Stimulated activated naive CD8-positive, alpha-beta T cell treated with anti-CD3 and anti-CD28 coated beads, Interleukin-15, amount 100 ng/mL, for 72 hours (primary cell): ENCODE measurements around the gene ARMH3.
"Not testable (repeated sequence)": the region's sequence is repeated elsewhere in the genome, so short reads cannot be mapped to it uniquely, and the experiment has no call there.

Experiments used
- ATAC-seq: fragments of 150-1000 bp; cut with Tn5 transposase; 2 replicates; pipeline ENCODE4 v1.10.0; 2021; ENCODE audit warnings: mild to moderate bottlenecking, moderate library complexity
- DNase-seq, 2 donors: peaks; one replicate each; pipeline ENCODE4 v3.0.0; 2021 to 2022
- H3K27ac Mint-ChIP-seq, 2 donors: one replicate each; pipeline ENCODE4 v1.8.0; 2022; ENCODE audit warnings: mild to moderate bottlenecking in 2 of 2, mixed read lengths in 2 of 2, moderate library complexity in 2 of 2
- H3K27me3 Mint-ChIP-seq: one replicate; pipeline ENCODE4 v1.8.0; 2022; ENCODE audit warnings: mixed read lengths
- H3K4me1 Mint-ChIP-seq: one replicate; pipeline ENCODE4 v1.8.0; 2022; ENCODE audit warnings: mild to moderate bottlenecking, mixed read lengths
- H3K4me3 Mint-ChIP-seq, 2 donors: one replicate each; pipeline ENCODE4 v1.8.0; 2022; ENCODE audit warnings: mild to moderate bottlenecking in 2 of 2, mixed read lengths in 2 of 2, moderate library complexity in 1 of 2
- H3K9me3 Mint-ChIP-seq, 2 donors: one replicate each; pipeline ENCODE4 v1.8.0; 2022; ENCODE audit warnings: mixed read lengths in 2 of 2

ARMH3 gene

DNA sequence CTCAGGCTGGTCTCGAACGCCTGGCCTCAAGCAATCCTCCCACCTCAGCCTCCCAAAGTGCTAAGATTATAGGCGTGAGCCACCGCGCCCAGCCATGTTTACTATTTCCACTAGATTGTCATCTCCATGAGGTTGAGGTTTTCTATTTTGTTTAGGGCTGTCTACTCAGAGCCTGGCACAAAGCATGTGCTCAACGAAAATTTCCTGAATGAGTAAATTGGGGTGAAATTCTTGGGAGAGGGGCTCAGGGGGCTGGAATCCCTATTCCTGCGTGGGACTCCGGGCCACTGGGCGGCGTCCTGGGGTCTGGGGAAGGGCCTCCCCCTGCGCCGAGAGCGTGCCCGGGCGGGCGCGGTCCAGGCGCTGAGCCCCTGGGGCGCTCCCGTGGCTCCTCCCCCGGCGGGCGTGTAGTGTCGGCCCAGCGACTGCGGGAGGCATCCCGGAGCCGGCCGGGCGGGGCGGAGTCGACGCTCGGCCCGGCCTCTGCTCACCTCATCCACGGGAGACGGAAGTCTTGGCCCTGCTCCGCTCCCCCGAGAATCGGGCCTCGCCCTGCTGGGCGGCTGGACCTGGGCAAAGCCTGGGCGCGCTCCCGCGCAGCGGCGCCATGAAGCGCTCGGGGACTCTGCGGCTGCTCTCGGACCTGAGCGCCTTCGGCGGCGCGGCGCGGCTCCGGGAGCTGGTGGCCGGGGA, 9.0 kb upstream of the ARMH3 start, which contains the start of gene HPS6:
Gene HPS6 (plus strand): TSS at position 482 of the 693 bp plus-strand sequence. CDS start 126 bp downstream, at position 608.
- peak; percentile 88 to 90 for DNase-seq
- peak within 1 kb of the TSS; percentile 90 to 96 for H3K4me3 Mint-ChIP-seq
- peaks cover 45% of the 10 kb centered on the region for H3K4me1 Mint-ChIP-seq
- peak; percentile 98 for ATAC-seq
- H3K27me3 Mint-ChIP-seq, result no peaks in the 10 kb centered on the region
- no peaks in the 10 kb centered on the region for H3K9me3 Mint-ChIP-seq
- peak within 1 kb of the TSS; percentile 97 for H3K27ac Mint-ChIP-seq

DNA sequence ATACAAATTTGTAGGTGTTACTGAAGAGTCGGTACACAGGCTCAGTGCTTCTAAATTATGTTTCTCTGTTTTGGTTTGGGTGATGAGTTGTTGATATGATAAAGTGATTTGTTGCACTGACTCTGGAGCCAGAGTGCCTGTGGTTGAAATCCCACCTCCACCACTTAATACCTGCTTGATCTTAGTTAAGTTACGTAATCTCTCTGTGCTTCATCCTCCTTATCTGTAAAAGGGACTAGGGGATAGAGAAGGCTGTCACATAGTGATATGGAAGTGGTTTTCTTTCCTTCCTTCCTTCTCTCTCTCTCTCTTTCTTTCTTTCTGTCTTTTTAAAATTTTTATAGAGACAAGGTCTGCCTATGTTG, 8.5 kb upstream of the ARMH3 start:
- no peaks in the 10 kb centered on the region for H3K9me3 Mint-ChIP-seq
- H3K4me3 Mint-ChIP-seq, result peak overlapping the region; percentile 90 to 96
- H3K4me1 Mint-ChIP-seq, result peaks cover 43% of the 10 kb centered on the region
- DNase-seq (no peak), ATAC-seq (no peak)
- H3K27me3 Mint-ChIP-seq, result no peaks in the 10 kb centered on the region
- peak overlapping the region; percentile 97 for H3K27ac Mint-ChIP-seq

DNA sequence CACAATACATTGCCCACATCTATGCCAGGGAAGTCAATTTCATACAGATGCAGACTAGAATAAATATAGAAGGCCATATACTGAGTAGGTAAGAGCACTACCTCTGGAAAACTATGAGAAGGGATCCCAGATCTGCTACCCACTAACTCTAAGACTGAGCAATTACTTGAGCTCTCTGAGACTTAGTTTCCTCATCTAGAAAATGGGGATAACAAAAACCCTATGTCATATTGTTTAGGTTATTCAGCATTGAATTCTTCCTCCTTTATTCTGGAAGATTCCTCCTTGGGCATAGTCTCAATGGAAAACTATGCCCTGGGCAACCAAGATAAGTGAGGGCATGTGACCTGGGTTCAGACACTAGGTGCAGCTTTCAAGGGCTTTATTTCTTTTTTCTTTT, 4.0 kb upstream of the ARMH3 start:
- Mint-ChIP-seq H3K9me3 (no peaks in the 10 kb centered on the region), H3K4me1 (peaks cover 26% of the 10 kb centered on the region), H3K4me3 (no peak overlapping the region), H3K27ac (no peak overlapping the region), H3K27me3 (no peaks in the 10 kb centered on the region)
- DNase-seq, result no peak
- ATAC-seq, result no peak

DNA sequence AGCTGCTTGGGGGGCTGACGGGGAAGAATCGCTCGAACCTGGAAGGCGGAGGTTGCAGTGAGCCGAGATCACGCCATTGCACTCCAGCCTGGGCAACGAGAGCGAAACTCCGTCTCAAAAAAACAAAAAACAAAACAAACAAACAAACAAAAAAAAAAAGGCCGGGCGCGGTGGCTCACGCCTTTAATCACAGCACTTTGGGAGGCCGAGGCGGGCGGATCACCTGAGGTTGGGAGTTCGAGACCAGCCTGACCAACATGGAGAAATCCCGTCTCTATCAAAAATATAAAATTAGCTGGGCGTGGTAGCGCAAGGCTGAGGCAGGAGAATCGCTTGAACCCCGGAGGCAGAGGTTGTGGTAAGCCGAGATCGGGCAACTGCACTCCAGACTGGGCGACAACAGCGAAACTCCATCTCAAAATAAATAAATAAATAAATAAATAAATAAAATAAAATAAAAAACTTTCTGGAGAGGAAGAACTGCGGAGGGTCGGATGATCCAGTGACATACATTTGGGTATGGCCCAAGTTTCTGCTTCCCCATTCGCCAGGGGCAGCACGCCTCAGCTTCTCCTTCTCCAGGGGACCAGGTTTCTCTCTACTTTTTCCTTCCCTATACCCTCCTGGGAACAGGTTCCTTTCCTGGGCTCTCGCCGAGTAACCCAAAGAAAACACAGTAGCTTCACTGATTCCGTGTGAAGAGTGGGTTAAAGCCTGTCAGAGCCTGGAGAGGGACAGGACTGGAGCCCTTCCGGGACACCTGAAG, 909 bp downstream of the ARMH3 start:
- peak overlapping the region; percentile 96 to 97 for H3K27ac Mint-ChIP-seq
- not testable (repeated sequence) for H3K9me3 Mint-ChIP-seq, ATAC-seq, DNase-seq, H3K27me3 Mint-ChIP-seq
- peaks cover 47% of the 10 kb centered on the region for H3K4me1 Mint-ChIP-seq
- H3K4me3 Mint-ChIP-seq, result peak overlapping the region; percentile 96 to 97

DNA sequence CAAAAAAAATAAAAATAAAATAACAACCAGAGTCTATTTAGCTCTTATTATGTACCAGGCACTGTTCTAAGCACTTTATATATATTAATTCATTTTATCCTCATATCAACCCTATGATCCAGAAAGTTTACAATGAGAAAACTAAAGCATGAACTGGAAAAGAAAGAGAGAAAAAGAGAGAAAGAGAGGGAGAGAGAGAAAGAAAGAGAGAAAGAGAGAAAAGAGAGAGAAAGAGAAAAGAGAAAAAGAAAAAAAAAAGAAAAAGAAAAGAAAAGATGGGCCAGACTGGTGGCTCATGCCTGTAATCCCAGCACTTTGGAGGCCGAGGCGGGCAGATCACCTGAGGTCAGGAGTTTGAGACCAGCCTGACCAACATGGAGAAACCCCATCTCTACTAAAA, 9.9 kb downstream of the ARMH3 start:
- peaks cover 54% of the 10 kb centered on the region for H3K4me1 Mint-ChIP-seq
- H3K27me3 Mint-ChIP-seq, result no peaks in the 10 kb centered on the region

DNA sequence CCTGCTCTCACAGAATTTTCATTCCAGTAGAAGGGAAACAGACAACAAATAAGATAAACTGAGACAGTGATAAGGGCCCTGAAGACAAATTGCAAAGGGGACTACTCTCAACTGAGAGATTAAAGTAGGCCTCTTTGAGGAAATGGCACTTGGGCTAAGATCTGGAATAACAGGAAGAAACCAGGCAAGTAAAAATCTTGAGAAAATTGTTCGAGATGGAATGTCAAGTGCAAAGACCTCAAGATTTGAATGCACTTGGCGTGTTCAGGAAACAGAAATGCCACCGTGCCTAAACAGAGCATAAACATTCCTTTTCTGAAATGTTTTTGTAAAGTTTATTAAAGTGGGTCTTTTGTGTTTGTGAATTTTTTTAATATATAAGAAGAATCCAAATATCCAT, 10.7 kb downstream of the ARMH3 start:
- DNase-seq (no peak), ATAC-seq (no peak)
- no peak overlapping the region for H3K4me3 Mint-ChIP-seq
- no peaks in the 10 kb centered on the region for H3K9me3 Mint-ChIP-seq
- H3K27ac Mint-ChIP-seq, result no peak overlapping the region
- peaks cover 50% of the 10 kb centered on the region for H3K4me1 Mint-ChIP-seq
- no peaks in the 10 kb centered on the region for H3K27me3 Mint-ChIP-seq

More for the DNA sequence above, 9.9 kb downstream of the ARMH3 start:
- ATAC-seq, result no peak
- no peak for DNase-seq
- H3K4me3 Mint-ChIP-seq, result no peak overlapping the region
- no peak overlapping the region for H3K27ac Mint-ChIP-seq
- H3K9me3 Mint-ChIP-seq, result no peaks in the 10 kb centered on the region

DNA sequence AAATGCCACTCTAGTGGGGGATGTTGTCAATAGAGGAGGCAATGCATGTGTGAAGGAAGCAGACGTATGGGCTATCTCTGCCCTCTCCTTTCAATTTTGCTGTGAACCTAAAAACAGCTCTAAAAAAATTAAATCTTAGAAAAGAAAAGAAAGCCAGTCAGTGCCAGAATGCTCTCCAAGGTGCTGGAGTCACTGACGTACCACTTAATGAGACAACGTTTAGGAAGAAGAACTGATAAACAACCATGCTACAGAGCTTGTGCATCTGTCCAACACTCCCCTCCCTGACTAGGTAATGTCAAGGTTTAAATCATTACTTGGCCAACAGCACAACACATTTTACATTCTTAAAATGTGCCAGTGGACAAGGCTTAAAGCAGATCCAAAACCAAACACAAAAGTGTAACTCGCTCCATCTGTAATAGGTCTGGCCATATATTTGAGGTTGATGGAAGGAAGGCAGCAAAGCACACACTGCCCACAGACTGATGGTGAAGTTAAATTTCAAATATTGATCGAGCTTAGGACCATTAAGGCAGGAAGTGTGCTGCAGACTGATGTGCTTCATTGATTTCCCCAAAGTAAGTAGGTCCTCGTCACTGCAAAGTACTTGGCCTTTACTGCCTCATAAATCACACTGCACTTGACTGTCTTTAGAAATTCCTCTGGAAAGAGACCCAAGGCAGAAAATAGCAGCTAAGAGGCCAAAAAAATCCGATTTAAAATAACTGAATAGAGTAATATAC, 15.5 kb downstream of the ARMH3 start:
- Mint-ChIP-seq H3K27me3 (no peaks in the 10 kb centered on the region), H3K4me3 (no peak overlapping the region), H3K27ac (no peak overlapping the region), H3K4me1 (peaks cover 19% of the 10 kb centered on the region), H3K9me3 (no peaks in the 10 kb centered on the region)
- ATAC-seq (no peak), DNase-seq (no peak)

DNA sequence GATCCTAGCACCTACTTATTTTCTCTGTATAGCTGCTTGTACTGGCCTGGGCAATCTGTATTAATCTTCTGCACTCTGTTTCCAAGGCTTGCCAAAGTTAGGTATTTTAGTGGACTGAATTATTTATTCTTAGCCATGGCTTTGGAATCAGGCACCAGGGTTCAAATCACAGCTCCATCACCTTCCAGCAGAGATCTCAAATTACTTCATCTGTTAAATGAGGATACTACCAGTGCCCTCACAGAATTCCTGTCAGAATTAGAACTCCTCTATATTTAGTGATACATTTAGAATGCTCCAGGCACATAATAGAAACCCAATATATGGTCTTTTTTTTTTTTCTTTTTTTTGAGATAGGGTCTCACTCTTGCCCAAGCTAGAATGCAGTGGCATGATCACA, 17.6 kb downstream of the ARMH3 start:
- Mint-ChIP-seq H3K9me3 (no peaks in the 10 kb centered on the region), H3K27ac (no peak overlapping the region), H3K27me3 (no peaks in the 10 kb centered on the region), H3K4me1 (peaks cover 6% of the 10 kb centered on the region), H3K4me3 (no peak overlapping the region)
- ATAC-seq (no peak), DNase-seq (no peak)

DNA sequence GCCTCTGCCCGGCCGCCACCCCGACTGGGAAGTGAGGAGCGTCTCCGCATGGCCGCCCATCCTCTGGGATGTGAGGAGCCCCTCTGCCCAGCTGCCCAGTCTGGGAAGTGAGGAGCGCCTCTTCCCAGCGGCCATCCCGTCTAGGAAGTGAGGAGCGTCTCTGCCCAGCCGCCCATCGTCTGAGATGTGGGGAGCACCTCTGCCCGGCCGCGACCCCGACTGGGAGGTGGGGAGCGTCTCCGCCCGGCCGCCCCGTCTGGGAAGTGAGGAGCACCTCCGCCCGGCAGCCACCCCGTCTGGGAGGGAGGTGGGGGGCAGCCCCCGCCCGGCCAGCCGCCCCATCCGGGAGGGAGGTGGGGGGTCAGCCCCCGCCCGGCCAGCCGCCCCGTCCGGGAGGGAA, 20.2 kb downstream of the ARMH3 start:
- DNase-seq, H3K27me3 Mint-ChIP-seq, H3K4me1 Mint-ChIP-seq, H3K4me3 Mint-ChIP-seq, H3K27ac Mint-ChIP-seq, ATAC-seq, H3K9me3 Mint-ChIP-seq: not testable (repeated sequence)

DNA sequence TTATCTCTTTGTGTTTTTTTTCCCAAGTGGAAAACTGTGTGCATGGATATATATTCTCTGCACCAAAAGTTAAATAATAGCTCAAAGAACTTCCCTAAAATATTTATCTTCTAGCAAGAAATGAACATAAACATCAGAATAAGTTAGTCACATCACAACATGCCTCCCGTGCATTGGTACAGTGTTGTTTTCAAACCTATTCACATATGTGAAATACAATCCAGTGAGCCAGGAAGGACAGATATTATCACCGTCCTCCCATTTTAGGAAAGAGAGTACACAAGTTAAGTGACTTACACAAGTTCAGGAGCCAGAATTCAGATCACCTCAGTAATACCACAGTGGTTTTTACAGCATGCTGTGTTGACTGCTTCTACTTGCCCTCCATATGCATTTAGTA, 22.2 kb downstream of the ARMH3 start:
- Mint-ChIP-seq H3K27me3 (no peaks in the 10 kb centered on the region), H3K27ac (no peak overlapping the region), H3K9me3 (no peaks in the 10 kb centered on the region), H3K4me3 (no peak overlapping the region), H3K4me1 (no peaks in the 10 kb centered on the region)
- no peak for DNase-seq
- ATAC-seq, result no peak

DNA sequence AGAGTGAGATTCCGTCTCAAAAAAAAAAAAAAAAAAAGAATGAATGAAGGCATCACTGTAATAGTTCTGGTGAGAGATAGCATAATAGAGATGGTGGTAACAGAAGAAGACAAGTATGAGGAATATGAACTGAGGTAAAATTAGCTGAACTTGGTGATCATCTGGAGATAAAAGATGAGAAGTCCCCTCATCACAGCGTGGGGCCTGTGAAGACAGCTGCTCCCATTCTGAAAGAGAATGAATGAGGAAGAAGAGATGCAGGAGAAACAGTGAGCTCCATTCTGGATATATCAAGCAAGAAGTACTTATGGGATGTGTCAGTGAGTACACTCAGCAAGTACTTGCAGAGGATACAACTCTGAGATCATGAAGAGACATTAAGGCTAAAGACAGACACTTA, 28.7 kb downstream of the ARMH3 start:
- ATAC-seq, result no peak
- no peaks in the 10 kb centered on the region for H3K9me3 Mint-ChIP-seq
- H3K4me1 Mint-ChIP-seq, result no peaks in the 10 kb centered on the region
- no peaks in the 10 kb centered on the region for H3K27me3 Mint-ChIP-seq
- no peak for DNase-seq
- H3K4me3 Mint-ChIP-seq, result no peak overlapping the region
- peak overlapping the region in 1 of 2 donors; percentile 2 for H3K27ac Mint-ChIP-seq

DNA sequence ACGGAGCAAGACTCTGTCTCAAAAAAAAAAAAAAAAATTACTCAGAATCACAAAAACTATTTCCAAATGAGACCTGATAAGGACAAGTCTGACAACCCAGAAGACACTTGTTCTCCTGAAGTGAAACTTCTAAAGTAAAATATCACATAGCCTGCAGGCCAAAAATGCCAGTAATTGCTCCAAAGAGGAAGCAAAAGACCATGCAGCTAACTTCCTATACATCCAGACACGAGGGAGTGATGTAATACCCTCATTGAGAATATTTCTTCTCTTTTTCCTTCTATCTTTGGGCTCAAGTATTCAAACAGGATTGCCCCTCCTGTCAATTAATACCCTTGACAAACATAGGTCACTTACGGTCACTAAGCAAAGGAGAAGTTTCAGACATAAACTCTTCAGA, 31.2 kb downstream of the ARMH3 start:
- no peak for ATAC-seq
- no peaks in the 10 kb centered on the region for H3K4me1 Mint-ChIP-seq
- peak overlapping the region in 1 of 2 donors; percentile 15 for H3K27ac Mint-ChIP-seq
- H3K4me3 Mint-ChIP-seq, result no peak overlapping the region
- H3K27me3 Mint-ChIP-seq, result no peaks in the 10 kb centered on the region
- no peaks in the 10 kb centered on the region for H3K9me3 Mint-ChIP-seq
- DNase-seq, result no peak

DNA sequence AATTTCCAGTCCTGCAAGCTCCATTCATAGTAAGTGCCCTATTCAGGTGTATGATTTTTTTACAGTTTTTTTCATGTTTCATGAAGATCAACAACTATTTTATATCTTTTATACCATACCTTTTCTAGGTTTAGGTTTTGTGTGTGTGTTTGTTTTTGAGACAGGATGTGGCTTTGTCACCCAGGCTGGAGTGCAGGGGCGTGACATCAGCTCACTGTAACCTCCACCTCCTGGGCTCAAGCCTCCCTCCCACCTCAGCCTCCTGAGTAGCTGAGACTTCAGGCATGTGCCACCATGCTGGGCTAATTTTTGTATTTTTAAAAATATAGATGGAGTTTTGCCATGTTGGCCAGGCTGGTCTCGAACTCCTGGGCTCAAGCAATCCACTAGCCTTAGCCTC, 35.0 kb downstream of the ARMH3 start:
- DNase-seq (peak in 1 of 2 donors; percentile 14), ATAC-seq (no peak)
- H3K27me3 Mint-ChIP-seq, result no peaks in the 10 kb centered on the region
- H3K27ac Mint-ChIP-seq, result no peak overlapping the region
- no peaks in the 10 kb centered on the region for H3K9me3 Mint-ChIP-seq
- H3K4me1 Mint-ChIP-seq, result no peaks in the 10 kb centered on the region
- H3K4me3 Mint-ChIP-seq, result no peak overlapping the region

DNA sequence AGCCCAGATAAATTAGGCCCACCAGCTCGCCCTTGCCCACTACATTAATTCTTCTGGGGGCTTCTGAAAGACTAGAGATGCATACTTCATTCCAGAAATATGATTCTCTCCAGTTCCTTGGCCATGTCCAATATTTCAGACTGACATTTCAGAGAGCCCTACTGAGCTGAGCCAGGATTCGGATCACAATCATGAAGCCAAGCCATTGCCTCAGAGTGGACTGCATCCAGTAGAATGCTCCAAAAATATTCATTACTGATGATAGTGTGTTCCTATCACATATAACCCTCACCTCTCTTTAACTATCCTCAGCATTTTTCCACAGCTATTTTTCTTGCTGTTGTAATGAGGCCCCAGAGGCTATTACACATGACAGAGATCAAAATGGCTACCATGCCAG, 38.7 kb downstream of the ARMH3 start:
- ATAC-seq, result no peak
- no peaks in the 10 kb centered on the region for H3K27me3 Mint-ChIP-seq
- no peak overlapping the region for H3K4me3 Mint-ChIP-seq

DNA sequence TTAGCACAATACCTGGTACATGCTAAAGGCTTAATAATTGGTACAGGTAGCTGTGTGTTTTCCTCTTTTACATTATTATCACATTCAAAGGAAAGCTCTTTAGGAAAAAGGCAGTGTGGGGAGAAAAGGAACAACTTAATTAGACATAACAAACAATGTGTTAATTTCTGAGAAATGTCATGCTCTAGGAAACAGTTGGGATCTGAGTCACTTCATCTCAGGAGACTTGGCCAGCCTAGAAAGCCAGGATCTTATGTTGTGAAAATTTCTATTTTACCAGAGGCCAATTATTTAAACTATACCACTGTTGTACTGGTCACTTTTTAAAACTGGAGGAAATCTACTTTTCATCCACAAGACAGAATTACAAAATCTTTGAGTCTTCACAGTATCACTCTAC, 39.6 kb downstream of the ARMH3 start:
- Mint-ChIP-seq H3K9me3 (no peaks in the 10 kb centered on the region), H3K27ac (no peak overlapping the region), H3K4me1 (no peaks in the 10 kb centered on the region), H3K27me3 (no peaks in the 10 kb centered on the region), H3K4me3 (no peak overlapping the region)
- no peak for ATAC-seq
- no peak for DNase-seq

More for the DNA sequence above, 38.7 kb downstream of the ARMH3 start:
- Mint-ChIP-seq H3K27ac (no peak overlapping the region), H3K9me3 (no peaks in the 10 kb centered on the region), H3K4me1 (no peaks in the 10 kb centered on the region)
- no peak for DNase-seq

DNA sequence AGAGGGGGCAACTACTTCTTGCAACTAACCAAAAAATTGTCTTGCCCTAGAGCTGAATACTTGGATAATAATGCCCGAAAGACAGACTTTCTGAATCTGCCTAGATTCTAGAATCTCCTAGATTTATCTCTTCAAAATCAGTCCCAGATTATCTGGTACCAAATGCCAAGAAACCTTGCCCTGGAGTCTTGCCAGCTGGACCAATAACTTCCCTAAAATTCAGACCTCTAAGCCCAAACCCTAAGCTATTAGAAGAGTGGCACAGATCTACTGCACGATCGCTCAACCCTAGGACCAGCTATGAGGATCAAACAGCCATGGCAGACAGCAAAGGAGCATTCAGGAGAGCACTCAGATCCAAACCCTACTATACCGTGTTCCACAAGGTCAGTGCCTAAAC, 45.0 kb downstream of the ARMH3 start:
- H3K9me3 Mint-ChIP-seq, result no peaks in the 10 kb centered on the region
- no peaks in the 10 kb centered on the region for H3K4me1 Mint-ChIP-seq
- no peak overlapping the region for H3K27ac Mint-ChIP-seq
- ATAC-seq (no peak), DNase-seq (no peak)
- no peak overlapping the region for H3K4me3 Mint-ChIP-seq
- no peaks in the 10 kb centered on the region for H3K27me3 Mint-ChIP-seq
